ENCODE data around the gene ZC3H18. TPM values are rescaled to one million over a fixed set of nuclear protein-coding genes. Genes with fewer than 3 reads are reported as not detected.
A peak's percentile ranks its signal among the peaks of the same experiment; 100 is the strongest.

Gene ZC3H18
- total RNA-seq, 1 experiment from 2014 or later: 57.8 TPM

DNA sequence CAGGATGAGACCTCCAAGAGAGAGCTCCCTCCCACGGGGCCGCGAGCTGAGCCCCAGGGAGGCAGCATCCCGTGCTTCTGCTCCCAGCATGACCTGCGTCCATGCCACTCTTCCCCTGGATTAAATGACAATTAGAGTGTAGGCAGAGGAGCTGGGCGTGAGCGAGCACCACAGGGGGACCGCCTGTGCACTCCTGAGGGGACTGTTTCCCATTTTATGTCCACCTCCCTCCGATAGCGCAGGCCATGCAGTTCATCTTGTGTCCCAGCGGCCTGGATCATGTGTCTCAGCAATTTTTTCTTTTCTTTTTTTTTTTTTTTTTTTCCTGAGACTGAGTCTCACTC, 62.4 kb downstream of the ZC3H18 start:
- no peak for DNase-seq (ENCODE audit: low read depth, low spot score)
- H3K27me3 ChIP-seq (ENCODE audit: insufficient read depth, low read length): no peaks in the 10 kb centered on the region
- no peaks in the 10 kb centered on the region for H3K9me2 ChIP-seq (ENCODE audit: insufficient read depth)
- H3K9ac ChIP-seq (ENCODE audit: low read length): no peak overlapping the region
- peaks cover 30 to 36% of the 10 kb centered on the region in 2 experiments; a peak in 3 of 4 replicates for H3K36me3 ChIP-seq (ENCODE audit: control insufficient read depth in 1 of 2, insufficient read depth in 2 of 2, low read length in 2 of 2)
- CTCF ChIA-PET: no interaction called here
- intact Hi-C loops (cut with micrococcal nuclease): no loop called here
- H3K9me3 ChIP-seq (ENCODE audit: control insufficient read depth in 1 of 2, insufficient read depth in 1 of 2, low read depth in 1 of 2, low read length in 2 of 2): no peaks in the 10 kb centered on the region
- H3K4me3 ChIP-seq (replicated peaks in 1 of 2; ENCODE audit: low read depth in 1 of 2, low read length in 2 of 2): no peak overlapping the region
- H3K4me1 ChIP-seq (ENCODE audit: control insufficient read depth in 1 of 2, insufficient read depth in 2 of 2, low read length in 2 of 2): peaks cover 2 to 13% of the 10 kb centered on the region in 2 experiments; a peak in 2 of 4 replicates
- ATAC-seq: no peak
- H3K4me2 ChIP-seq (ENCODE audit: low read length): no peak overlapping the region
- RAD21 ChIA-PET (ENCODE audit: low non-redundant PET in 1 of 2, low total read pairs in 2 of 2, uncharacterized antibody in 2 of 2, unreplicated experiment in 2 of 2): no interaction called here
- no peak overlapping the region for H2AFZ ChIP-seq (ENCODE audit: low read depth, low read length, poor library complexity, severe bottlenecking)
- H4K20me1 ChIP-seq (ENCODE audit: insufficient read depth): no peaks in the 10 kb centered on the region
- no TSS peak for BruUV-seq (replicated peaks)
- no peaks in the 10 kb centered on the region for H3K79me2 ChIP-seq (ENCODE audit: insufficient read depth, low read length)
- POLR2A ChIA-PET: no interaction called here
- H3K27ac ChIP-seq (ENCODE audit: low read depth, low read length): no peak overlapping the region
- TF ChIP-seq CBX3 (IDR thresholded peaks at IDR 0.05; ENCODE audit: low read depth): no peak

GRCh38 chr16:88633684-88634140, 63.5 kb downstream of the ZC3H18 start:
- CTCF ChIA-PET: interaction anchor here (0.5 to 1.2 kb wide), 2 partner anchors 15 to 659 kb away, joined by 3 to 5 read pairs; no protein-coding TSS in a partner anchor

More at GRCh38 chr16:88633684-88634140, 63.5 kb downstream of the ZC3H18 start:
- H3K9me3 ChIP-seq (ENCODE audit: control insufficient read depth in 1 of 2, insufficient read depth in 1 of 2, low read depth in 1 of 2, low read length in 2 of 2): no peaks in the 10 kb centered on the region
- ATAC-seq: peak; percentile 71
- H3K27ac ChIP-seq (ENCODE audit: low read depth, low read length): no peak overlapping the region
- H3K36me3 ChIP-seq (ENCODE audit: control insufficient read depth in 1 of 2, insufficient read depth in 2 of 2, low read length in 2 of 2): peaks cover 25 to 26% of the 10 kb centered on the region in 2 experiments; a peak in 3 of 4 replicates
- RAD21 ChIA-PET (ENCODE audit: low non-redundant PET in 1 of 2, low total read pairs in 2 of 2, uncharacterized antibody in 2 of 2, unreplicated experiment in 2 of 2): no interaction called here
- intact Hi-C loops (cut with micrococcal nuclease): no loop called here
- H3K4me3 ChIP-seq (replicated peaks in 1 of 2; ENCODE audit: low read depth in 1 of 2, low read length in 2 of 2): no peak overlapping the region
- no TSS peak for BruUV-seq (replicated peaks)
- no peak overlapping the region for H2AFZ ChIP-seq (ENCODE audit: low read depth, low read length, poor library complexity, severe bottlenecking)
- H3K4me2 ChIP-seq (ENCODE audit: low read length): no peak overlapping the region
- TF ChIP-seq POLR2AphosphoS5 (IDR thresholded peaks at IDR 0.05; ENCODE audit: low read depth, low read length) (0 out of 2 replicates have a peak, but pooled peaks have one; percentile 4), REST (IDR thresholded peaks at IDR 0.05; ENCODE audit: low read depth) (no peak), RAD21 (IDR thresholded peaks at IDR 0.05; ENCODE audit: low read depth) (no peak; the same call in 1 of the 2 replicates), CTCF (IDR thresholded peaks at IDR 0.05 in 2 of 3, conservative IDR thresholded peaks at IDR 0.05 in 1 of 3; ENCODE audit: borderline replicate concordance in 1 of 3, insufficient read depth in 1 of 3, low read depth in 2 of 3, low read length in 2 of 3) (peak in 2 of 3 experiments; percentile 49 to 52; a peak in 4 of 6 replicates)
- H3K9me2 ChIP-seq (ENCODE audit: insufficient read depth): no peaks in the 10 kb centered on the region
- H3K27me3 ChIP-seq (ENCODE audit: insufficient read depth, low read length): no peaks in the 10 kb centered on the region
- H4K20me1 ChIP-seq (ENCODE audit: insufficient read depth): no peaks in the 10 kb centered on the region
- H3K9ac ChIP-seq (ENCODE audit: low read length): no peak overlapping the region
- DNase-seq (ENCODE audit: low read depth, low spot score): no peak
- H3K4me1 ChIP-seq (ENCODE audit: control insufficient read depth in 1 of 2, insufficient read depth in 2 of 2, low read length in 2 of 2): peaks cover 4 to 20% of the 10 kb centered on the region in 2 experiments; a peak in 2 of 4 replicates
- POLR2A ChIA-PET: no interaction called here
- no peaks in the 10 kb centered on the region for H3K79me2 ChIP-seq (ENCODE audit: insufficient read depth, low read length)
